ENCODE results near the gene PLOD1. TPM values are rescaled to one million over a fixed set of nuclear protein-coding genes. Genes with fewer than 3 reads are reported as not detected.

The PLOD1 gene
- total RNA-seq, 1 experiment from 2014 or later: 64.1 TPM

DNA sequence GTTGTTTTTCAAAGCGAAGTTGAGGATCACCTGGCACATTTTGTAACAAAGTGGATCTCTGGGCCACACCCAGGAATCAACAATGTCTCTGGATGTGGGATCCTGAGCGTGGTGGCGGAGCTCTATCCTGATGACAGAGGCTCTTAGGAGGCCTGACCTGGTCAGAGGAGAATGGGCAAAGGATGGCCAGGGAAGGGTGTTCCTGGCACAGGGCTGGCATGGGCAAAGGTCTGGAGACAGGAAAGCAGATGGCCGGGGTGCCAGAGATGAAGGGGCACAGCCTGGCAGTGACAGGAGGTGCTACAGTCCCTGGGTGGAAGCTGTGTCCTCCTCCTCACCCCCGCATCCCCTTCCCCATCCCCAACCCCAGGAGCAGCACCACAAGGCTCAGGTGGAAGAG, 25.8 kb downstream of the PLOD1 start:
- no peaks in the 10 kb centered on the region for H4K20me1 ChIP-seq (ENCODE audit: insufficient read depth)
- H3K79me2 ChIP-seq (ENCODE audit: low read depth): no peaks in the 10 kb centered on the region
- no peaks in the 10 kb centered on the region for H3K27me3 ChIP-seq (ENCODE audit: insufficient read depth, low read depth)
- no peak for TF ChIP-seq EZH2 (IDR thresholded peaks at IDR 0.05; ENCODE audit: low read depth)
- TF ChIP-seq, protein P1, sequence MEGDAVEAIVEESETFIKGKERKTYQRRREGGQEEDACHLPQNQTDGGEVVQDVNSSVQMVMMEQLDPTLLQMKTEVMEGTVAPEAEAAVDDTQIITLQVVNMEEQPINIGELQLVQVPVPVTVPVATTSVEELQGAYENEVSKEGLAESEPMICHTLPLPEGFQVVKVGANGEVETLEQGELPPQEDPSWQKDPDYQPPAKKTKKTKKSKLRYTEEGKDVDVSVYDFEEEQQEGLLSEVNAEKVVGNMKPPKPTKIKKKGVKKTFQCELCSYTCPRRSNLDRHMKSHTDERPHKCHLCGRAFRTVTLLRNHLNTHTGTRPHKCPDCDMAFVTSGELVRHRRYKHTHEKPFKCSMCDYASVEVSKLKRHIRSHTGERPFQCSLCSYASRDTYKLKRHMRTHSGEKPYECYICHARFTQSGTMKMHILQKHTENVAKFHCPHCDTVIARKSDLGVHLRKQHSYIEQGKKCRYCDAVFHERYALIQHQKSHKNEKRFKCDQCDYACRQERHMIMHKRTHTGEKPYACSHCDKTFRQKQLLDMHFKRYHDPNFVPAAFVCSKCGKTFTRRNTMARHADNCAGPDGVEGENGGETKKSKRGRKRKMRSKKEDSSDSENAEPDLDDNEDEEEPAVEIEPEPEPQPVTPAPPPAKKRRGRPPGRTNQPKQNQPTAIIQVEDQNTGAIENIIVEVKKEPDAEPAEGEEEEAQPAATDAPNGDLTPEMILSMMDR (conservative IDR thresholded peaks at IDR 0.05): no peak
- no peaks in the 10 kb centered on the region for H3F3A ChIP-seq (ENCODE audit: insufficient read depth, low read depth)
- intact Hi-C loops (cut with micrococcal nuclease; ENCODE audit: unreplicated experiment): no loop called here
- no peaks in the 10 kb centered on the region for H3K36me3 ChIP-seq (ENCODE audit: low read depth)
- no peaks in the 10 kb centered on the region for H3K9me2 ChIP-seq (ENCODE audit: insufficient read depth)
- no peak overlapping the region for H3K27ac ChIP-seq
- no peaks in the 10 kb centered on the region for H3K4me1 ChIP-seq (replicated peaks; ENCODE audit: insufficient read depth)
- no peak for DNase-seq
- ChIA-PET CTCF (interaction anchor here (0.7 kb wide), 1 partner anchor 44 kb away, joined by 6 read pairs; no protein-coding TSS in a partner anchor), POLR2A (ENCODE audit: unreplicated experiment) (no interaction called here)
- no TSS peak for BruUV-seq (replicated peaks)
- no peak overlapping the region for H3K4me3 ChIP-seq
- no peak overlapping the region for H3K4me2 ChIP-seq
- no peak overlapping the region for H2AFZ ChIP-seq
- H3K9me3 ChIP-seq (ENCODE audit: insufficient read depth, low read depth): no peaks in the 10 kb centered on the region

DNA sequence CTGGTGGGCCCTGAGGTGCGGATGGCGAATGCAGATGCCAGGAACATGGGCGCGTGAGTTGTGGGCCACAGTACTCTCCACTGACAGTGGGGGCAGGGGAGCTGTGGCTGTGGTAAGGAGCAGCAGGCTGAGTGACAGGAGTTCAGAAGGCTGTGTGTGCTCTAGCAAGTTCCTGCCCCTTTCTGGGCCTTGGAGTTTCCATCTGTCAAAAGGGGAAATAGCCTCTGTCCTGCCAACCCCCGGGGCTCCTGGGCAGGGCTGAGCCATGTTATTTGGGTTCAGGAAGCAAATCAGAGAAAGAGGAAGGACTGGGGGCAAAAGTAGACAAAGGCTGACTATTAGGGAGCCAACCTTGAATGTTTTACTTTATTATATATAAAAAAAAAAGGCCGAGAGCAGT, 26.2 kb downstream of the PLOD1 start:
- no peaks in the 10 kb centered on the region for H3K36me3 ChIP-seq (ENCODE audit: low read depth)
- no peak overlapping the region for H2AFZ ChIP-seq
- TF ChIP-seq EZH2 (IDR thresholded peaks at IDR 0.05; ENCODE audit: low read depth): no peak
- TF ChIP-seq, protein P1 (conservative IDR thresholded peaks at IDR 0.05): no peak
- no peaks in the 10 kb centered on the region for H4K20me1 ChIP-seq (ENCODE audit: insufficient read depth)
- no peaks in the 10 kb centered on the region for H3F3A ChIP-seq (ENCODE audit: insufficient read depth, low read depth)
- H3K27me3 ChIP-seq (ENCODE audit: insufficient read depth, low read depth): no peaks in the 10 kb centered on the region
- no TSS peak for BruUV-seq (replicated peaks)
- ChIA-PET CTCF (no interaction called here), POLR2A (ENCODE audit: unreplicated experiment) (no interaction called here)
- no peaks in the 10 kb centered on the region for H3K9me2 ChIP-seq (ENCODE audit: insufficient read depth)
- H3K79me2 ChIP-seq (ENCODE audit: low read depth): no peaks in the 10 kb centered on the region
- no peaks in the 10 kb centered on the region for H3K4me1 ChIP-seq (replicated peaks; ENCODE audit: insufficient read depth)
- intact Hi-C loops (cut with micrococcal nuclease; ENCODE audit: unreplicated experiment): no loop called here
- H3K4me2 ChIP-seq: no peak overlapping the region
- DNase-seq: no peak
- no peak overlapping the region for H3K4me3 ChIP-seq
- H3K9me3 ChIP-seq (ENCODE audit: insufficient read depth, low read depth): no peaks in the 10 kb centered on the region
- no peak overlapping the region for H3K27ac ChIP-seq

DNA sequence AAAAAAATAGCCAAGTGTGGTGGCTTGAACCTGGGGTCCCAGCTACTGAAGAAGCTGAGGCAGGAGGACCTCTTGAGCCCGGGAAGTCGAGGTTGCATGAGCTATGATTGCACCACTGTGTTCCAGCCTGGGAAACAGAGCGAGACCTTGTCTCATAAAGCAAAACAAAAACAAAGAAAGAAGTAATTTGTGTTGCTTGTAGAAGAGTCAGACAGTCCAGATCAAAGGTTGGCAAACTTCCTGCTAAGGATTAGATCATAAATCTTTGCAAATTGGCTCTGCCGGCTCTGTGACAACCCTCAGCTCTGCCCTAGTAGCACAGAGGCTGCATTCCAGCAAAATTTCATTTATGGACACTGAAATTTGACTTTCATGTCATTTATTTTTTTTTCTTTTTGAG, 26.7 kb downstream of the PLOD1 start:
- H3K27me3 ChIP-seq (ENCODE audit: insufficient read depth, low read depth): no peaks in the 10 kb centered on the region
- H3K36me3 ChIP-seq (ENCODE audit: low read depth): no peaks in the 10 kb centered on the region
- BruUV-seq (replicated peaks): no TSS peak
- DNase-seq: no peak
- no peaks in the 10 kb centered on the region for H3F3A ChIP-seq (ENCODE audit: insufficient read depth, low read depth)
- H3K9me2 ChIP-seq (ENCODE audit: insufficient read depth): no peaks in the 10 kb centered on the region
- intact Hi-C loops (cut with micrococcal nuclease; ENCODE audit: unreplicated experiment): no loop called here
- H3K27ac ChIP-seq: no peak overlapping the region
- H3K9me3 ChIP-seq (ENCODE audit: insufficient read depth, low read depth): no peaks in the 10 kb centered on the region
- TF ChIP-seq, protein P1 (conservative IDR thresholded peaks at IDR 0.05): no peak
- no peak for TF ChIP-seq EZH2 (IDR thresholded peaks at IDR 0.05; ENCODE audit: low read depth)
- no peak overlapping the region for H3K4me2 ChIP-seq
- H2AFZ ChIP-seq: no peak overlapping the region
- H3K4me3 ChIP-seq: no peak overlapping the region
- POLR2A ChIA-PET (ENCODE audit: unreplicated experiment): no interaction called here
- H3K79me2 ChIP-seq (ENCODE audit: low read depth): no peaks in the 10 kb centered on the region
- H4K20me1 ChIP-seq (ENCODE audit: insufficient read depth): no peaks in the 10 kb centered on the region
- CTCF ChIA-PET: no interaction called here
- no peaks in the 10 kb centered on the region for H3K4me1 ChIP-seq (replicated peaks; ENCODE audit: insufficient read depth)
